HG02943 (cell line): ENCODE measurements around the gene SPON2.
"Not testable (repeated sequence)": the region's sequence is repeated elsewhere in the genome, so short reads cannot be mapped to it uniquely, and the experiment has no call there.

ENCODE experiments used
- ATAC-seq: cut with Tn5 transposase; IDR thresholded peaks from one replicate; pipeline ENCODE4 v1.9.1; 2021; ENCODE audit warnings: mild to moderate bottlenecking, low read depth, moderate library complexity; ENCODE audit not compliant: unreplicated experiment

Gene SPON2

GRCh38 chr4:1154126-1154522 is 18.3 kb downstream of the SPON2 start:
- no peak for ATAC-seq

DNA sequence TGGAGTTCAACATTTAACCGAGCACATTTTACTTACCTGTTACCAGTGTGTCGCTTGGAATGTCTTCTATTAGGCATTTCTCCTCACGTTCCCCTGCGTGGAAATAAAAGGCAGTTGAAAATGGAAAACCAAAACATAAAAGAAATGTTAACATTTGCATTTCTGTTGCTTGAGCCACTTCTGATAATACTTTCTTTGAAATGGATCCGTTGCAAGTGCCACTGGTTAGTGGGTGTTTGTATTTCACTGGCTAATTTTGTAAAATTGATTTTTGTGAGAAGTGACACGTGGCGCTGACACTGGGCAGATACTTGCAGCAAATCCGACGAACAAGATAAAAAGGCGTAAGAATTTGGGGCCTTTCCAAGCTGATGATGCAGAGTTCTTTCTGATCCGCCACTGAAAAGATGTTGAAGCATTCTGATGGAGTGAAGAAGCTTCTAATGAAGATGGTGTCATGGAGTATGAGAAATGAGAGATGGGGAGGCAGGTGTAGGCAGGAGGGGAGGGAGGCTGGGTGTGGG is 18.8 kb downstream of the SPON2 start:
- ATAC-seq = no peak

DNA sequence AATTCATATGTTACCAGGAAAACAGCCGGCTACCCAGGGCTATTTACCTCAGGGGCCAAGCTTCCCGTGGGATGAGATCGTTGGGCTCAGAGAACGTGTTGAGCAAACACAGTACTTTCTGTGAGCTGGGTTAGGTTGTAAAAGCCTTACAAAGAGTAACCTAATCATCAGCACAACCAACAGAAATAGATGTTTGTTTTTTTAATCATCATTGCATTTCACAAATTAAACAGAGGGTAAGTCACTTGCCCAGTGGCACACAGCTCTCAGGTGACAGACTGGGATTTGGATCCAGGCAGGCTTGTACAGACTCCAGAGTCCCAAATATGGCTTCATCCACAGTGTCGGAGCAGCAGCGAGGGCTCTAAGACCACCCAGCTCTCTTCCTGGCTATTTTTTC is 20.1 kb downstream of the SPON2 start:
- no peak for ATAC-seq

DNA sequence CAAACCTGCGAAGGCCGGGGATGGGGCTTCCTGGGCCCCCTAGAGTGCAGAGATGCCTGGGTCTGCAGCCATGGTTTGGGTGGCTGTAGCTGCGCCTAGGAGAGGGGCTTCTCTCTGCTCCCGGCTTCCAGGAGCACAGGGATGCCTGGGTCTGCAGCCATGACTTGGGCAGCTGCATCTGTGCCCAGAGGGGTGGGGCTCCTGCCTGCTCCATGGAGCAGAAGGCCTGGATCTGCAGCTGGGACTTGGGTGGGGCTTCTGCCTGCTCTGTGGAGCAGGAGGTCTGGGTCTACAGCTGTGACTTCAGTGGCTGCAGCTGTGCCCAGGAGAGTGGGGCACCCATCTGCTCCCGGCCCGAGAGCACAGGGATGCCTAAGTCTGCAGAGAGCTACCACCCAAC is 20.8 kb downstream of the SPON2 start:
- no peak for ATAC-seq

- ATAC-seq = no peak
Measured at GRCh38 chr4:1150875-1151274, 21.5 kb downstream of the SPON2 start.

GRCh38 chr4:1139860-1140259 is 32.5 kb downstream of the SPON2 start:
- no peak for ATAC-seq

GRCh38 chr4:1137850-1138249 is 34.5 kb downstream of the SPON2 start:
- no peak for ATAC-seq

DNA sequence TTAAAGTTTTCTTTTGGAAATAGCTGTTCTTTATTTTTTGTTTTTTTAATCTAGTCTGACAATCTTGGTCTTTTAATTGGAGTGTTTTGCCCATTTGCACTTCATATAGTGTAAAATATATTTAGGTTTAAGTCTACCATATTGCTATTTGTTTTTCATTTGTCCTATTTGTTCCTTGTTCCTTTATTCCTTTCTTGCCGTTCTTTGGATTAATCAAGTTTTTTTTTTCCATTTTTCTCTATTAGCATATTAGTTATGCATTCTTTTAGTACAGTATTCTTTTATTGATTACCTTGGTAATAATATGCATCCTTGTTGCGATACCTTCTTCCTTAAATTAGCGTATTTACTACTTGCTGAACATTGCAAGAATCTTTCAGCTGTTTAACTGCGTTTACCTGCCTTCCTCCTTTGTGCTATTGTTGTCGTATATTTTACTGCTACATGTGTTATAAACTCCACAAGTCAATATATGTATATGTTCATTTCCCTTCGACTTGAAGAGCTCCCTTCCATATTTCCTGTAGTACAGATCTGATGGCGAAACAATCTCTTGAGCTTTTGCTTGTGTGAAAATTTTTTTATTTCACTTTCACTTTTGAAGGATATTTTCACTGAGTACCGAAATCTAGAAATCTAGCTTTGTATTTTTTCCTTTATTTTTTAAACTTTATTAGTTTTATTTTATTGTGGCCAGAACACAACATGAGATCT is 35.2 kb downstream of the SPON2 start:
- no peak for ATAC-seq

- ATAC-seq = no peak
Measured at GRCh38 chr4:1136048-1136447, 36.3 kb downstream of the SPON2 start.

DNA sequence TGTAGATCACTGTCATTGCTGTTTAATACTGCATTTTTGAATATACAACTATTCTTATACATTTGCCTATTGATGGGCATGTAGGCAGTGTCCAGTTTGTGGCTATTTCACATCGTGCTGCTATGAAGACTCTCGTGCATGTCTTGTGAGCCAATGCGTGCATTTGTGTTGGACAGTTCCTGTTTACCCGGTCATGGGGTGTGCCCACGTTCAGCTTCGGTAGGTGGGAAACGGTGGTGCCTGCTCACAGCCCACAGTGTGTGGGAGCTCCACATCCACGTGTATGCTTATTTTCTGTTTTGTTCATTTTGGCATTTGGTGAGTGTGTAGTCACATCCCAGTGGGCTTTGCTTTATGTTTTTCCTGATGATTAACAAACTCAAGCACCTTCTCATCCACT is 39.4 kb downstream of the SPON2 start:
- no peak for ATAC-seq

GRCh38 chr4:1130316-1131186 is 41.8 kb downstream of the SPON2 start:
- peak; percentile 69 for ATAC-seq

DNA sequence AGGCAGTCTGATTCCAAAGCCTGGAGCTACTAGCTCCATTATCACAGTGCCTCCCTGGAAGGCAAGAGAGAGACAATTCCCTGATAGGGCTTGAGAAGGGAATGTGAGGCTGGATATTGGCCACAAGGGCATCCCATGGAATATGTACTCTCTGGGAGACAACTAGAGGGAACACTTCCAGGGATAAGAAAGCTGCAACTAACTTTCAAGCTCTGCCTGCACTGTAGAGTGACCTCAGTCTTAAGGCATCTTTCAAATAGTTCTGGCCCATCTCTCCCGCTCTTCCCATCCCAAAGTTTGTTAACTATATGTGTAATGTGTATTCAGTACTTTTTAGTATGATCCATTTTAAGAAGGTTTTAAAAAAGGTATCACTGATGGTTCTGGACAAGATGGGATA is 45.9 kb downstream of the SPON2 start:
- ATAC-seq = no peak

- not testable (repeated sequence) for ATAC-seq
Measured at GRCh38 chr4:1125466-1125865, 46.9 kb downstream of the SPON2 start.

GRCh38 chr4:1124818-1125217 is 47.6 kb downstream of the SPON2 start:
- ATAC-seq = no peak

GRCh38 chr4:1122505-1122904 is 49.9 kb downstream of the SPON2 start:
- ATAC-seq = no peak
